HUES6 (cell line): Measurements from ENCODE around the gene SCAP.

Source experiments
- H3K27ac ChIP-seq: 2 replicates; pipeline ENCODE4 v1.7.0; 2013; ENCODE audit warnings: low read depth, mild to moderate bottlenecking, low read length, inconsistent platforms
- H3K27me3 ChIP-seq: 2 replicates; pipeline ENCODE4 v1.6.1; 2013; ENCODE audit warnings: low read length; ENCODE audit not compliant: control insufficient read depth, insufficient read depth
- H3K36me3 ChIP-seq: 2 replicates; pipeline ENCODE4 v1.6.1; 2013; ENCODE audit warnings: low read length; ENCODE audit not compliant: control insufficient read depth, insufficient read depth
- H3K4me1 ChIP-seq: 2 replicates; pipeline ENCODE4 v1.6.1; 2013; ENCODE audit warnings: low read length; ENCODE audit not compliant: control insufficient read depth, insufficient read depth
- H3K4me3 ChIP-seq: 2 replicates; pipeline ENCODE4 v1.5.1; 2013; ENCODE audit warnings: low read depth, low read length
- H3K9ac ChIP-seq: one replicate; pipeline ENCODE4 v1.6.1; 2013; ENCODE audit warnings: mild to moderate bottlenecking, low read length
- H3K9me3 ChIP-seq: 2 replicates; pipeline ENCODE4 v1.6.1; 2013; ENCODE audit warnings: low read depth, low read length; ENCODE audit not compliant: control insufficient read depth, insufficient read depth

SCAP gene

DNA sequence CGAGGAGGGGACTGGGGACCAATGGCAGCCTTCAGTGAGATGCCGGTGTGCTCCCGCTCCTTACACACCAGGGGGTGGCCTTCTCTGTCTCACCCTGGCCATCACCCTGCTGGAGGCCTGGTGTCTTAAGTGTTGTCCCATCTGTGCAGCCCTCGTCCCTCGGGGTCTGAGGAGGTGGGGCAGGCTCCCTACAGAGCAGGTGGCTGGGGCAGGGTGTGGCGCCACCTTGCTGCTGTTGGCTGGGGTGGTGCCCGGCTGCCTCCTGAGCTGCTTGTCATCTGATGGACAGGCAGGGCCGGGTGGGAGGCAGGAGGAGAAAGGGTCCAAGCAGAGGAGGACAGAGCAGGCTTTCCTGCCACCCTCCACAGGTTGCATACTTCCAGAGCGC is 69.0 kb downstream of the SCAP start:
- Histone ChIP-seq H3K4me3 (no peak overlapping the region), H3K9me3 (no peaks in the 10 kb centered on the region), H3K36me3 (peaks cover 57% of the 10 kb centered on the region), H3K4me1 (no peaks in the 10 kb centered on the region; the same call in 1 of the 2 replicates), H3K27ac (no peak overlapping the region), H3K27me3 (no peaks in the 10 kb centered on the region), H3K9ac (no peak overlapping the region)

- H3K9ac ChIP-seq: no peak overlapping the region
- H3K36me3 ChIP-seq: peaks cover 50% of the 10 kb centered on the region
- no peaks in the 10 kb centered on the region for H3K9me3 ChIP-seq
- no peaks in the 10 kb centered on the region; the same call in 1 of the 2 replicates for H3K4me1 ChIP-seq
- H3K27me3 ChIP-seq: no peaks in the 10 kb centered on the region
- H3K4me3 ChIP-seq: no peak overlapping the region
- no peak overlapping the region for H3K27ac ChIP-seq
Measured at GRCh38 chr3:47405820-47406761, 69.7 kb downstream of the SCAP start.

GRCh38 chr3:47404955-47405790 is 70.6 kb downstream of the SCAP start:
- no peak overlapping the region for H3K27ac ChIP-seq
- H3K4me3 ChIP-seq: no peak overlapping the region
- no peak overlapping the region for H3K9ac ChIP-seq
- H3K4me1 ChIP-seq: no peaks in the 10 kb centered on the region; the same call in 1 of the 2 replicates
- peaks cover 47% of the 10 kb centered on the region for H3K36me3 ChIP-seq
- no peaks in the 10 kb centered on the region for H3K9me3 ChIP-seq
- no peaks in the 10 kb centered on the region for H3K27me3 ChIP-seq

GRCh38 chr3:47404431-47404876 is 71.3 kb downstream of the SCAP start:
- no peak overlapping the region for H3K27ac ChIP-seq
- H3K36me3 ChIP-seq: peaks cover 42% of the 10 kb centered on the region
- H3K27me3 ChIP-seq: no peaks in the 10 kb centered on the region
- no peak overlapping the region for H3K4me3 ChIP-seq
- no peak overlapping the region for H3K9ac ChIP-seq
- H3K4me1 ChIP-seq: no peaks in the 10 kb centered on the region; the same call in 1 of the 2 replicates
- H3K9me3 ChIP-seq: no peaks in the 10 kb centered on the region

DNA sequence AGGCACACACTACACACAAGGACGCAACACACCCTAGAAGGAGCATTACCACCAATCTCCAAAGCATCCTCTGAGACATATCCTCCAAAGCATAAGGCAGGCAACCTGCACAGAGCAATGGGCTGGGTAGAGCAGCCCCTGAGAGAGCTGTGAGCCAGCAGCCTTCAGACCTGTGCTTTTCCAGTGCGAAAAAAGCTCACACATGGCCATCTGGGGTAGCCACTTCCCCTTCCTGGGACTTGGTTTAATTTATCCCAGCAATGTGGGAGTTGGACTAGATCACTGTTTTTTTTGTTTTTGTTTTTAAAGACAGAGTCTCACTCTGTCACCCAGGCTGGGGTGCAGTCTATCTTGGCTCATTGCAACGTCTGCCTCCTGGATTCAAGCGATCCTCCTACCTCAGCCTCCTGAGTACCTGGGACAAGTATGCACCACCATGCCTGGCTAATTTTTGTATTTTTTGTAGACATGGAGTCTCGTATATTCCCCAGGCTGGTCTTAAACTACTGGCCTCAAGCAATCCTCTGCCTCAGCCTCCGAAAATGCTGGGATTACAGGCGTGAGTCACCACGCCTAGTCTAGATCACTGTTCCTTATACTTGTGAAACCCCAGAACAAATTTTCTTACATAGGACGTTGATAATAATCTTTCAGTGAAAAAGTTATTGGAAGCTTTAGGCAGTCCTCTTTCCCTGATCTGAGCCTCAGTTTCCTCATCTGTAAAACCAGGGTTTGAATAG is 76.0 kb downstream of the SCAP start:
- Histone ChIP-seq H3K4me3 (no peak overlapping the region), H3K27ac (no peak overlapping the region), H3K27me3 (no peaks in the 10 kb centered on the region), H3K36me3 (peaks cover 24% of the 10 kb centered on the region), H3K9ac (no peak overlapping the region), H3K9me3 (no peaks in the 10 kb centered on the region), H3K4me1 (no peaks in the 10 kb centered on the region; the same call in 1 of the 2 replicates)

GRCh38 chr3:47399016-47399415 is 76.7 kb downstream of the SCAP start:
- no peaks in the 10 kb centered on the region for H3K9me3 ChIP-seq
- H3K4me1 ChIP-seq: peaks cover 3% of the 10 kb centered on the region; the same call in 1 of the 2 replicates
- no peaks in the 10 kb centered on the region for H3K27me3 ChIP-seq
- peaks cover 24% of the 10 kb centered on the region for H3K36me3 ChIP-seq
- H3K4me3 ChIP-seq: no peak overlapping the region
- no peak overlapping the region for H3K9ac ChIP-seq
- H3K27ac ChIP-seq: no peak overlapping the region

DNA sequence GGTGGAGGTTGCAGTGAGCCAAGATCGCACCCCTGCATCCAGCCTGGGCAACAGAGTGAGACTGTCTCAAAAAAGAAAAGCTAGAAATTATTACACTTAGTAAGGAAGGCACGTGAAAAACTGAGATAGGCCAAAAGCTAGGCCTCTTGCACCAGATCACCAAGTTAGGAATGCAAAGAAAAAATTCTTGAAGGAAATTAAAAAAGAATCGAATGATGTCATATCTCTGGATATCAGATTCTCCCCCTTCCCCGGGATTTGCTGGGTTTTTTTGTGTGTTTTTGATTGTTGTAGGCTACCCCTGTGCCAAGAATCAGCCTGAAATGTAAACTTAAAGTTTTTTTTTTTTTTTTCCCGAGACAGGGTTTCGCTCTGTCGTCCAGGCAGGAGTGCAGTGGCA is 77.5 kb downstream of the SCAP start:
- Histone ChIP-seq H3K27ac (no peak overlapping the region), H3K9me3 (no peaks in the 10 kb centered on the region), H3K9ac (no peak overlapping the region), H3K4me3 (no peak overlapping the region), H3K4me1 (peaks cover 5% of the 10 kb centered on the region; the same call in 1 of the 2 replicates), H3K36me3 (peaks cover 24% of the 10 kb centered on the region), H3K27me3 (no peaks in the 10 kb centered on the region)

GRCh38 chr3:47394881-47395280 is 80.9 kb downstream of the SCAP start:
- no peak overlapping the region for H3K4me3 ChIP-seq
- peaks cover 5% of the 10 kb centered on the region; the same call in 1 of the 2 replicates for H3K4me1 ChIP-seq
- H3K36me3 ChIP-seq: peaks cover 24% of the 10 kb centered on the region
- H3K27me3 ChIP-seq: no peaks in the 10 kb centered on the region
- no peak overlapping the region for H3K9ac ChIP-seq
- H3K27ac ChIP-seq: no peak overlapping the region
- H3K9me3 ChIP-seq: no peaks in the 10 kb centered on the region

DNA sequence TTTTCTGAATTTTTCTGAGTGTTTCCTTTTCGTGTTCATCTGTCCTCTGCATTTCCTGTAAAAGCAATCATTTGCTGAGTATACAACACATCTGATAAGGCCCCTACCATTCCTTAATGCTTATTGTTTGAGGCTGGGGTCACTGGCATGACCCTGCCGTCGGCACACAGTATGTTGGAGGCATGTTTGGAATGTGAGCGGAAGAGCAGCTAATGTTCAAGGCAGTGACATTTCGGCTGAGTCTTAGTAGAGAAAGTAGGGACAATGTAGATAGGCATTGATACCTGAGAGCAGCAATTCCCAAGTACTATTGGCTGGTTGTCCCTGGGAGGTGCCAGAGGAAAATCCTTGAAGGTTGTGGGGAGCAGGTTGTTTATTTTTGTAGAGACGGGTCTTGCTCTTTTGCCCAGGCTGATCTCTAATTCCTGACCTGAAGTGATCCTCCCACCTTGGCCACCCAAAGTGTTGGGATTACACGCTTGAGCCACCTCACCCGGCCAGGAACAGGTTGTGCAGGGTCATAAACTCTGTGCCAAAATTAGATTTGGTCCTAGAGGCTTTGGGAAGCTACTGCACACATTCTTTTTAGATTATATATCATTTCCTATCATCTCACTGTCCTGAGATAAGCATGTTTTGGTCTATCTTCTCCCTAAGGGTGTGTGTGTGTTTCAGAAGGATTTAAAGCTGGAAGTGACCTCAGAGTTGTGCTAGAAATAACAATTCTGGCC is 81.4 kb downstream of the SCAP start:
- H3K4me3 ChIP-seq: no peak overlapping the region
- peaks cover 20% of the 10 kb centered on the region for H3K36me3 ChIP-seq
- peaks cover 5% of the 10 kb centered on the region; the same call in 1 of the 2 replicates for H3K4me1 ChIP-seq
- no peaks in the 10 kb centered on the region for H3K27me3 ChIP-seq
- H3K9ac ChIP-seq: no peak overlapping the region
- H3K27ac ChIP-seq: no peak overlapping the region
- no peaks in the 10 kb centered on the region for H3K9me3 ChIP-seq

GRCh38 chr3:47392933-47393332 is 82.8 kb downstream of the SCAP start:
- peaks cover 20% of the 10 kb centered on the region for H3K36me3 ChIP-seq
- H3K4me1 ChIP-seq: peaks cover 5% of the 10 kb centered on the region; the same call in 1 of the 2 replicates
- no peaks in the 10 kb centered on the region for H3K27me3 ChIP-seq
- no peaks in the 10 kb centered on the region for H3K9me3 ChIP-seq
- H3K9ac ChIP-seq: no peak overlapping the region
- H3K4me3 ChIP-seq: no peak overlapping the region
- H3K27ac ChIP-seq: no peak overlapping the region
